Uterus (tissue), 4 donors: ENCODE data around the gene KRTAP3-1. TPM values are rescaled to one million over a fixed set of nuclear protein-coding genes. Genes with fewer than 3 reads are reported as not detected.

ENCODE experiments used
- DNase-seq, 2 donors: peaks; one replicate each; pipeline ENCODE4 v3.0.0-alpha.2; 2019 to 2020
- H3K27ac ChIP-seq, 2 donors: fragments of 200-600 bp; sonication (generic); 1 replicate in 1 of 2; 2 replicates in 1 of 2; pipeline ENCODE4 v1.5.1; 2016 to 2018
- H3K27me3 ChIP-seq, 2 donors: fragments of 200-600 bp; sonication (generic); one replicate each; pipeline ENCODE4 v1.5.1; 2018 to 2019; ENCODE audit warnings: control low read depth in 1 of 2
- H3K36me3 ChIP-seq, 2 donors: fragments of 200-600 bp; sonication (generic); one replicate each; pipeline ENCODE4 v1.5.1; 2019; ENCODE audit warnings: control low read depth in 1 of 2
- H3K4me1 ChIP-seq, 2 donors: fragments of 200-600 bp; sonication (generic); one replicate each; pipeline ENCODE4 v1.5.1; 2018 to 2019; ENCODE audit warnings: control low read depth in 1 of 2
- H3K4me3 ChIP-seq, 2 donors: fragments of 200-600 bp; sonication (generic); 1 replicate in 1 of 2; 2 replicates in 1 of 2; pipeline ENCODE4 v1.5.1; 2018 to 2019; ENCODE audit warnings: mild to moderate bottlenecking in 1 of 2
- H3K9me3 ChIP-seq, 2 donors: fragments of 200-600 bp; sonication (generic); one replicate each; pipeline ENCODE4 v1.5.1; 2019; ENCODE audit warnings: control low read depth in 1 of 2
- CTCF ChIP-seq, 4 experiments: fragments of 200-600 bp in 2 of 4; fragments of 450-650 bp in 2 of 4; sonication (generic) in 2 of 4; IDR thresholded peaks; one replicate each; pipeline ENCODE4 v1.5.1; 2016 to 2019; ENCODE audit warnings: antibody characterized with exemption in 4 of 4, mild to moderate bottlenecking in 2 of 4, moderate library complexity in 1 of 4
- POLR2A ChIP-seq, 2 donors: fragments of 450-650 bp; IDR thresholded peaks; one replicate each; pipeline ENCODE4 v1.6.1; 2016; ENCODE audit warnings: antibody characterized with exemption in 2 of 2, mild to moderate bottlenecking in 1 of 2, moderate library complexity in 1 of 2
- intact Hi-C: fragments of 100-400 bp; cut with DNase I; formaldehyde crosslinking; loops from one replicate; pipeline ENCODE4 v1.15.1; 2023; ENCODE audit warnings: low total_unique reads
- total RNA-seq, 4 donors: library from RNA; depleted of rRNA in 3 of 4; stranded (reverse); fragments of >200 nt in 3 of 4; gene quantifications; one replicate each; pipeline versions ENCODE4 v1.1.0 to v1.2.4, GENCODE V29; 2014 to 2023
- donor health status: DM: yes; HTN: yes; CAD: no.

KRTAP3-1 gene
- total RNA-seq, 4 donors from 2014 or later, result not detected

- TF ChIP-seq POLR2A (IDR thresholded peaks at IDR 0.05), result no peak
- no peak for TF ChIP-seq CTCF (IDR thresholded peaks at IDR 0.05)
- no peaks in the 10 kb centered on the region for H3K9me3 ChIP-seq
- no peaks in the 10 kb centered on the region for H3K36me3 ChIP-seq
- no peak for DNase-seq
- H3K27ac ChIP-seq, result no peak overlapping the region
- intact Hi-C loops, result no loop called here
- H3K4me3 ChIP-seq, result no peak overlapping the region
- H3K27me3 ChIP-seq, result no peaks in the 10 kb centered on the region
- H3K4me1 ChIP-seq, result no peaks in the 10 kb centered on the region
Measured at GRCh38 chr17:41013181-41013580, 4.3 kb upstream of the KRTAP3-1 start.

GRCh38 chr17:41012326-41013120, 3.6 kb upstream of the KRTAP3-1 start:
- TF ChIP-seq CTCF (IDR thresholded peaks at IDR 0.05), result no peak
- TF ChIP-seq POLR2A (IDR thresholded peaks at IDR 0.05), result no peak
- H3K9me3 ChIP-seq, result no peaks in the 10 kb centered on the region
- no peaks in the 10 kb centered on the region for H3K27me3 ChIP-seq
- H3K27ac ChIP-seq, result no peak overlapping the region
- intact Hi-C loops, result no loop called here
- H3K4me3 ChIP-seq, result no peak overlapping the region
- no peak for DNase-seq
- H3K4me1 ChIP-seq, result no peaks in the 10 kb centered on the region
- no peaks in the 10 kb centered on the region for H3K36me3 ChIP-seq

- H3K9me3 ChIP-seq, result no peaks in the 10 kb centered on the region
- DNase-seq, result no peak
- no peak overlapping the region for H3K27ac ChIP-seq
- H3K4me3 ChIP-seq, result no peak overlapping the region
- TF ChIP-seq CTCF (IDR thresholded peaks at IDR 0.05) (no peak), POLR2A (IDR thresholded peaks at IDR 0.05) (no peak)
- no peaks in the 10 kb centered on the region for H3K4me1 ChIP-seq
- H3K36me3 ChIP-seq, result no peaks in the 10 kb centered on the region
- intact Hi-C loops, result no loop called here
- H3K27me3 ChIP-seq, result no peaks in the 10 kb centered on the region
Measured at GRCh38 chr17:41010441-41010840, 1.5 kb upstream of the KRTAP3-1 start.

GRCh38 chr17:41009936-41010335, 1.0 kb upstream of the KRTAP3-1 start:
- TF ChIP-seq CTCF (IDR thresholded peaks at IDR 0.05) (no peak), POLR2A (IDR thresholded peaks at IDR 0.05) (no peak)
- no peaks in the 10 kb centered on the region for H3K4me1 ChIP-seq
- no peak overlapping the region for H3K27ac ChIP-seq
- DNase-seq, result no peak
- H3K9me3 ChIP-seq, result no peaks in the 10 kb centered on the region
- no peak overlapping the region for H3K4me3 ChIP-seq
- H3K36me3 ChIP-seq, result no peaks in the 10 kb centered on the region
- intact Hi-C loops, result no loop called here
- H3K27me3 ChIP-seq, result no peaks in the 10 kb centered on the region

GRCh38 chr17:41009301-41009760, 403 bp upstream of the KRTAP3-1 start:
- intact Hi-C loops, result no loop called here

More at GRCh38 chr17:41009301-41009760, 403 bp upstream of the KRTAP3-1 start:
- no peak overlapping the region for H3K4me3 ChIP-seq
- no peak for TF ChIP-seq POLR2A (IDR thresholded peaks at IDR 0.05)
- TF ChIP-seq CTCF (IDR thresholded peaks at IDR 0.05), result no peak
- H3K27me3 ChIP-seq, result no peaks in the 10 kb centered on the region
- H3K4me1 ChIP-seq, result no peaks in the 10 kb centered on the region
- H3K9me3 ChIP-seq, result no peaks in the 10 kb centered on the region
- no peaks in the 10 kb centered on the region for H3K36me3 ChIP-seq
- H3K27ac ChIP-seq, result no peak overlapping the region
- DNase-seq, result no peak
